HG02642 (cell line): Measurements from ENCODE around the gene ANO10.
"Not testable (repeated sequence)": the region's sequence is repeated elsewhere in the genome, so short reads cannot be mapped to it uniquely, and the experiment has no call there.

Experiments used
- ATAC-seq: cut with Tn5 transposase; IDR thresholded peaks from one replicate; pipeline ENCODE4 v1.9.1; 2021; ENCODE audit warnings: mild to moderate bottlenecking; ENCODE audit not compliant: unreplicated experiment, poor library complexity

Gene ANO10

GRCh38 chr3:43629257-43629656 is 7.4 kb upstream of the ANO10 start:
- no peak for ATAC-seq

GRCh38 chr3:43627360-43627759 is 5.5 kb upstream of the ANO10 start:
- ATAC-seq: peak; percentile 40

GRCh38 chr3:43624619-43625305 is 3.0 kb upstream of the ANO10 start:
- ATAC-seq: no peak

GRCh38 chr3:43620831-43621655 is 768 bp downstream of the ANO10 start:
- ATAC-seq: peak; percentile 0

GRCh38 chr3:43619588-43619987 is 2.2 kb downstream of the ANO10 start:
- no peak for ATAC-seq

GRCh38 chr3:43618142-43618541 is 3.7 kb downstream of the ANO10 start:
- ATAC-seq: no peak

GRCh38 chr3:43616034-43616433 is 5.8 kb downstream of the ANO10 start:
- ATAC-seq: no peak

- no peak for ATAC-seq
These were observed 6.7 kb downstream of the ANO10 start for GRCh38 chr3:43615133-43615532.

GRCh38 chr3:43613976-43614375 is 7.8 kb downstream of the ANO10 start:
- no peak for ATAC-seq

- no peak for ATAC-seq
These were observed 9.4 kb downstream of the ANO10 start for GRCh38 chr3:43612419-43612818.

GRCh38 chr3:43609406-43609805 is 12.4 kb downstream of the ANO10 start:
- ATAC-seq: no peak

- ATAC-seq: no peak
These were observed 13.1 kb downstream of the ANO10 start for GRCh38 chr3:43608751-43609150.

- ATAC-seq: no peak
These were observed 15.5 kb downstream of the ANO10 start for GRCh38 chr3:43606284-43606683.

GRCh38 chr3:43599959-43600358 is 21.9 kb downstream of the ANO10 start:
- ATAC-seq: not testable (repeated sequence)

GRCh38 chr3:43597961-43598360 is 23.9 kb downstream of the ANO10 start:
- no peak for ATAC-seq

- not testable (repeated sequence) for ATAC-seq
These were observed 25.6 kb downstream of the ANO10 start for GRCh38 chr3:43596178-43596577.

- not testable (repeated sequence) for ATAC-seq
These were observed 26.5 kb downstream of the ANO10 start for GRCh38 chr3:43595280-43595679.

- not testable (repeated sequence) for ATAC-seq
These were observed 28.2 kb downstream of the ANO10 start for GRCh38 chr3:43593588-43593987.

GRCh38 chr3:43591866-43592265 is 29.9 kb downstream of the ANO10 start:
- ATAC-seq: not testable (repeated sequence)

- no peak for ATAC-seq
These were observed 34.5 kb downstream of the ANO10 start for GRCh38 chr3:43587303-43587702.

GRCh38 chr3:43584043-43584826 is 37.6 kb downstream of the ANO10 start:
- ATAC-seq: no peak
